Prostate gland (tissue), 2 donors: Measurements from ENCODE around the gene TAS1R1.

Experiments
- POLR2A ChIP-seq: fragments of 450-650 bp; IDR thresholded peaks from one replicate; pipeline ENCODE4 v1.6.1; 2016; ENCODE audit warnings: antibody characterized with exemption, mild to moderate bottlenecking
- POLR2AphosphoS5 ChIP-seq: sonication (generic); formaldehyde crosslinking; IDR thresholded peaks from one replicate; pipeline ENCODE4 v1.6.1; 2017; ENCODE audit warnings: antibody characterized with exemption
- TF ChIP-seq, protein P1 (sequence below), 4 experiments: fragments of 200-600 bp in 2 of 4; fragments of 450-650 bp in 2 of 4; sonication (generic) in 2 of 4; IDR thresholded peaks; 1 replicate in 3 of 4; 2 replicates in 1 of 4; pipeline ENCODE4 v1.5.1; 2016 to 2019; ENCODE audit warnings: antibody characterized with exemption in 4 of 4, mild to moderate bottlenecking in 2 of 4, moderate library complexity in 2 of 4

DNA sequence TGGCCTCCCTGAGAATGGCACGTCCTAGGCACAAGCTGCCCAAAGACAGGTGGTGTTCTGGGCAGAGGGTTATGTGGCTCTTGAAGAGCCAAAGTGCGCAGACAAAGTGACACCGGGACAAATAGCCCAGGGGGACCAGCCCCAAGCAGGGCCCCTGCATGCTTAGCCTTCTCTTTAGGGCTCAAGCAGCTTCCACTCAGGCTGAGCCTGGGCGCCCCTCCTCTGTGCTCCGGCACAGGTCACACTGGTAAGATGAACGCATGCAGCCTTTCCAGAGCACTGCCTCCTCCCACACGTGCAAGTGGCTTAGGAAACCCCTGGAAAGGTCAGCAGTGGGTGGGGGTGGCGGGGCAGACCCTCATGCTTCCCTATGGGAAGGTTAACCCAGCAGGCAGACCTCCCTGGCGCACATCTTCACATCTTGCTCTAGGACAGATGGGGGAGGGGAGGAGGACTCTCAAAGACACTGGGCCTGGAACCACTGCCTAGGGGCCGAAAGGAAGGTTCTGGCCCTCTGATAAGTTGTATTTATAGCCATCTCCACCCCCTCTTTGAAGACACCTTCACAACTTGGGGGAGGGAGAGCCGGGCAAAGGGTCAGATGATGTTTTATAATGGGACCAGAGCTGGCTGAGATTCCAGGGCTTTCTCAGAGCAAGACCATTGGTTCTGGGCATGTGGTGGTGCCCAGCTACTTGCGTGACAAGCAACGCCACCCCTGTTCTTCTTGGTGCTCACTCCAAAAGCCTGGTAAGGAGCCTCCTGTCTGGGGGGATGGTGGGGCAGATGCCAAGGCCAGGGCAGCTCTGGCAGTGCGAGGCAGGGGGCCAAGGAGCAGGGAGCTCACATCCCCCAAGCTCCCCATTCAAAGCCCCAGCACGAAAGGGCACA, 42.0 kb downstream of the TAS1R1 start:
- TF ChIP-seq, protein P1, sequence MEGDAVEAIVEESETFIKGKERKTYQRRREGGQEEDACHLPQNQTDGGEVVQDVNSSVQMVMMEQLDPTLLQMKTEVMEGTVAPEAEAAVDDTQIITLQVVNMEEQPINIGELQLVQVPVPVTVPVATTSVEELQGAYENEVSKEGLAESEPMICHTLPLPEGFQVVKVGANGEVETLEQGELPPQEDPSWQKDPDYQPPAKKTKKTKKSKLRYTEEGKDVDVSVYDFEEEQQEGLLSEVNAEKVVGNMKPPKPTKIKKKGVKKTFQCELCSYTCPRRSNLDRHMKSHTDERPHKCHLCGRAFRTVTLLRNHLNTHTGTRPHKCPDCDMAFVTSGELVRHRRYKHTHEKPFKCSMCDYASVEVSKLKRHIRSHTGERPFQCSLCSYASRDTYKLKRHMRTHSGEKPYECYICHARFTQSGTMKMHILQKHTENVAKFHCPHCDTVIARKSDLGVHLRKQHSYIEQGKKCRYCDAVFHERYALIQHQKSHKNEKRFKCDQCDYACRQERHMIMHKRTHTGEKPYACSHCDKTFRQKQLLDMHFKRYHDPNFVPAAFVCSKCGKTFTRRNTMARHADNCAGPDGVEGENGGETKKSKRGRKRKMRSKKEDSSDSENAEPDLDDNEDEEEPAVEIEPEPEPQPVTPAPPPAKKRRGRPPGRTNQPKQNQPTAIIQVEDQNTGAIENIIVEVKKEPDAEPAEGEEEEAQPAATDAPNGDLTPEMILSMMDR (IDR thresholded peaks at IDR 0.05) = no peak
- TF ChIP-seq POLR2A (no peak), POLR2AphosphoS5 (no peak)
